Adrenal gland (tissue), 5 donors: ENCODE results near the gene THSD7B.

Source experiments
- CTCF ChIP-seq, 6 experiments: fragments of 450-650 bp in 4 of 6; fragments of 200-600 bp in 2 of 6; sonication (generic) in 1 of 6; IDR thresholded peaks; 1 replicate in 5 of 6; 2 replicates in 1 of 6; pipeline versions ENCODE4 v1.5.1 to v1.8.0; 2016 to 2021; ENCODE audit warnings: antibody characterized with exemption in 6 of 6, mild to moderate bottlenecking in 2 of 6, moderate library complexity in 1 of 6
- POLR2A ChIP-seq, 2 donors: fragments of 450-650 bp; IDR thresholded peaks; one replicate each; pipeline ENCODE4 v1.6.1; 2017; ENCODE audit warnings: antibody characterized with exemption in 2 of 2, mild to moderate bottlenecking in 2 of 2, moderate library complexity in 1 of 2
- donor health status: DM: no; HTN: no; CAD: no.

GRCh38 chr2:137210039-137210438 lies 444.7 kb downstream of the THSD7B start:
- TF ChIP-seq CTCF (IDR thresholded peaks at IDR 0.05) = no peak
- no peak for TF ChIP-seq POLR2A (IDR thresholded peaks at IDR 0.05)
